ENCODE results near the gene LCTL. TPM values are rescaled to one million over a fixed set of nuclear protein-coding genes. Genes with fewer than 3 reads are reported as not detected.
A peak's percentile ranks its signal among the peaks of the same experiment; 100 is the strongest.
"Not testable (repeated sequence)": the region's sequence is repeated elsewhere in the genome, so short reads cannot be mapped to it uniquely, and the experiment has no call there.

Gene LCTL
- total RNA-seq, 4 donors from 2014 or later: 3.3 to 12.6 (median 7.4) TPM

GRCh38 chr15:66503780-66504562 is 61.8 kb downstream of the LCTL start:
- 1% methylated on average over 12 of the region's 12 CpGs for WGBS, 2 donors
- peaks cover 0 to 37% (median 16%) of the 10 kb centered on the region in 4 donors for H3K4me1 ChIP-seq
- no peaks in the 10 kb centered on the region for H3K9me3 ChIP-seq

GRCh38 chr15:66503041-66503648 is 62.7 kb downstream of the LCTL start:
- WGBS, 2 donors: 56 to 59% methylated on average over 13 of the region's 13 CpGs
- not testable (repeated sequence) for H3K9me3 ChIP-seq; H3K27me3 ChIP-seq; DNase-seq (ENCODE audit: low spot score in 2 of 2)
- Histone ChIP-seq H3K4me1 (peaks cover 0 to 44% (median 16%) of the 10 kb centered on the region in 4 donors), H3K4me3 (peak overlapping the region in 3 of 4 donors; percentile 74 to 97 (median 78)), H3K27ac (peak overlapping the region in 2 of 4 donors; percentile 95), H3K36me3 (peaks cover 3 to 52% (median 32%) of the 10 kb centered on the region in 3 donors)

More at GRCh38 chr15:66503780-66504562, 61.8 kb downstream of the LCTL start:
- TF ChIP-seq POLR2A (IDR thresholded peaks at IDR 0.05): no peak
- TF ChIP-seq CTCF (IDR thresholded peaks at IDR 0.05): no peak
- no peak for TF ChIP-seq EP300 (IDR thresholded peaks at IDR 0.05)
- H3K27ac ChIP-seq: peak overlapping the region; percentile 82 to 95 (median 92)
- H3K27me3 ChIP-seq: no peaks in the 10 kb centered on the region
- H3K4me3 ChIP-seq: peak overlapping the region; percentile 74 to 97 (median 82)
- DNase-seq (ENCODE audit: low spot score in 2 of 2): no peak
- H3K36me3 ChIP-seq: peaks cover 3 to 45% (median 27%) of the 10 kb centered on the region in 3 donors

GRCh38 chr15:66502491-66502890 is 63.3 kb downstream of the LCTL start:
- DNase-seq (ENCODE audit: low spot score in 2 of 2): no peak
- Histone ChIP-seq H3K9me3 (no peaks in the 10 kb centered on the region), H3K27me3 (no peaks in the 10 kb centered on the region), H3K36me3 (peaks cover 3 to 52% (median 32%) of the 10 kb centered on the region in 3 donors), H3K4me3 (no peak overlapping the region), H3K27ac (no peak overlapping the region), H3K4me1 (peaks cover 0 to 48% (median 18%) of the 10 kb centered on the region in 4 donors)
- 75 to 81% methylated on average over 10 of the region's 10 CpGs for WGBS, 2 donors
- no peak for TF ChIP-seq CTCF (IDR thresholded peaks at IDR 0.05)
- no peak for TF ChIP-seq EP300 (IDR thresholded peaks at IDR 0.05)
- TF ChIP-seq POLR2A (IDR thresholded peaks at IDR 0.05): no peak

GRCh38 chr15:66500346-66500745 is 65.5 kb downstream of the LCTL start:
- WGBS, 2 donors: 83 to 88% methylated on average over 7 of the region's 7 CpGs
- not testable (repeated sequence) for H3K27me3 ChIP-seq; H3K4me3 ChIP-seq; DNase-seq (ENCODE audit: low spot score in 2 of 2); H3K9me3 ChIP-seq; H3K27ac ChIP-seq
- H3K4me1 ChIP-seq: peaks cover 0 to 55% (median 29%) of the 10 kb centered on the region in 4 donors
- peaks cover 3 to 58% (median 32%) of the 10 kb centered on the region in 3 donors for H3K36me3 ChIP-seq

GRCh38 chr15:66498501-66499386 is 67.1 kb downstream of the LCTL start:
- Histone ChIP-seq H3K36me3 (peaks cover 3 to 73% (median 32%) of the 10 kb centered on the region in 3 donors), H3K27me3 (no peaks in the 10 kb centered on the region), H3K4me3 (no peak overlapping the region), H3K4me1 (peaks cover 0 to 65% (median 27%) of the 10 kb centered on the region in 4 donors), H3K9me3 (no peaks in the 10 kb centered on the region), H3K27ac (peak overlapping the region in 1 of 4 donors; percentile 78)
- TF ChIP-seq CTCF (IDR thresholded peaks at IDR 0.05): peak in 3 of 5 experiments; percentile 9 to 40 (median 21)
- no peak for TF ChIP-seq EP300 (IDR thresholded peaks at IDR 0.05)
- 37 to 47% methylated on average over 3 of the region's 3 CpGs for WGBS, 2 donors
- DNase-seq (ENCODE audit: low spot score in 2 of 2): no peak

Small RNA genes within 50 kb of the gene (small RNA-seq; reads per million reads assigned to genes)
- gene RF01159 (not detected), gene SNORD16 (not detected), gene SNORD18A (not detected), gene SNORD18B (not detected), gene SNORD18C (not detected)

Other genes with a start within 250 kb of the LCTL start
- gene TIPIN, start 209.3 kb downstream of the LCTL start, total RNA-seq: 10 to 100 TPM in 1 of 4 donors, 1 to 10 TPM in 3; 5.4 to 17.5 (median 6.4) TPM
- 10 to 100 TPM; 30.2 to 64.8 (median 41.4) TPM for gene MAP2K1, start 179.1 kb downstream of the LCTL start, total RNA-seq
- gene SNAPC5, start 68.2 kb downstream of the LCTL start, total RNA-seq: 10 to 100 TPM; 12.7 to 25.8 (median 20.9) TPM
- 1,000 to 10,000 TPM; 1,198 to 2,364 (median 2,009) TPM for gene RPL4, start 61.1 kb downstream of the LCTL start, total RNA-seq
- gene ZWILCH, start 60.7 kb downstream of the LCTL start, total RNA-seq: 1 to 10 TPM; 4.1 to 5.5 (median 4.2) TPM
- 10 to 100 TPM; 41.9 to 57.2 (median 48.6) TPM for gene SMAD6, start 136.2 kb upstream of the LCTL start, total RNA-seq